GM10847 (cell line): ENCODE results near the gene SMYD3.

Experiments
- POLR2A ChIP-seq: IDR thresholded peaks from 2 replicates; pipeline ENCODE4 v1.6.1; 2011; ENCODE audit not compliant: insufficient read length; ENCODE audit errors: extremely low read depth

Gene SMYD3

DNA sequence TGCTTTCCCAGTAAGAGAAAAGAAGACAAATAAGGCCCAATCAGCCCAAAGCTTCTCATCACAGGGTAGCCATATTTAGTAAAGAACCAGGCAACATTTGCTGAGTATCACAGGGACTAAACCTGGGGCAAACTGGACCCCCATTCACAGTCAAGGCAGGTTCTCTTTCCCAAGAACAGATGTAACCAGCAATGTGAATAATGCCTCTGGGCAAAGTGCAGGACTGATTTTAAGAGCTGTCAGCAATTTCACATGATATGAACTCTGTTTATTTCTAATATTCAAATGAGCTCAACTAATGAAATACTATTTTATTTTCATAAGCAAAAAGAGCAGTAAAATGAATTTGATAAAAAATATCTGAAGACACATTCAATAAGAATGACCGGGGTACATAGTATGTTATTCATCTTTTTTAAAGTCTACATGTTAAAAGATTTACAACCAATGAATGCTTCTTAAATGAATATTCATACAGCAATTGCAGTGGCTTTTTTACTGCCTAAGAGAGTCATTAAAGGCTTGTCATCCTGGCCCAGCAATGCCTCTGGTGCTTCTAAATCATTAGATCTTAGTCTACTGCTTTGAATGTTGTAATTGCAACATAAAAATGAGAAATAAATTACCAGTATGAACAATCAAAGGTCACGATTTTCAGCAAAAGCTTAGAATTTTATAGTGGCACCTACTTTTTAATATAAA, 308.8 kb downstream of the SMYD3 start:
- no peak for TF ChIP-seq POLR2A

DNA sequence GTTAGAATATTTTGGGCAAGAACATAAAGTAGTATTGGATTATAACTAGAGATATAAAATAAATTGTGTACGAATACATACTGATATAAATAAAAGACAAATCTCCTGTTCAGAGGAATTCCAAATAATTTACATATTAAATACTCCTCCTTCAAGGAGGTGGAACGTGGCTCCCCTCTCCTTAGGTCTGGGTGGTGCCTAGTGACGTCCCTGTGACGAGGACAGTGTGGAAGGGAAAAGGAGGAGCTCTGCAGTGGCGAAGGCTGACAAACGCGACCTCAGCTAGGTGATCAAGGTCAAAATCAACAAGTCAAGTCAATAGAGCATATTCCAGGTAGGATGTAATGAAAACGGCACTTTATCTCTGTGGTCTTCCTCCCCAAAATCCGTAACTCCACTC, 310.0 kb downstream of the SMYD3 start:
- no peak for TF ChIP-seq POLR2A

DNA sequence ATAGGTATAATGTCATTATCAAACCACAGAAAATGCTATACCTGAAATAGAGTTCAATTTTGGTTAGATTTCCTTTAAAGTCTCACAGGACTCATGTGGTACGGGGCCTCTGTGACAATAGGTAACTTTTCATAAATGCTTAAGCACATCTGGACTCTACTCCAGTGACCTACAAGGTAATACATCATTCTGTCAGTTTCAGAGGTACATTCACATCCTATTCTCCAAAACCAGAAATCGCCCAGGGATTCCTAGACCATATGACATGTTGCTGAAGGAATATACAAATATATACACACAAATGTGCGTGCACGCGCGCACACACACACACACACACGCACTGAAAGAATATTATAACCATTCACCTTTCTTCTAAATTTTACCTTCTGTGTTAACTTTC, 311.8 kb downstream of the SMYD3 start:
- no peak for TF ChIP-seq POLR2A

- no peak for TF ChIP-seq POLR2A
These were observed 313.5 kb downstream of the SMYD3 start for GRCh38 chr1:246193537-246193936.

DNA sequence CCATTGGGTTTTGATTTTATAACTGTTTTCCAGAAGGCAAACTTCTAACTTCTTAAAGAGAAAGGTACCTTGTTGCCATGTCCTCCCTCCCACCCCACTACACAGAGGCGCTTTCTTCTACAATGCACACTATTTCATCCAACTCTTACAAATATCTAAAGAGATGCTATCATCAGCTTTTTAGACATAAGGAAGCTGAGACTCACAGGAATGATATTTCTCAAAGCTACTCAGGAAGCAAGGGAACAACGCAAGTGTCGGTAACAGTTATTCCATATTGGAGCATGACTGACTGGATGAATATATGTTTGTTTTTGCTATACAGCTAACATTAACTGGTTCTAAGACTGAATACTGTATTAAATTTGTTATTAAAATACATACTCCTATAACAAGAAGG, 318.0 kb downstream of the SMYD3 start:
- TF ChIP-seq POLR2A = no peak

DNA sequence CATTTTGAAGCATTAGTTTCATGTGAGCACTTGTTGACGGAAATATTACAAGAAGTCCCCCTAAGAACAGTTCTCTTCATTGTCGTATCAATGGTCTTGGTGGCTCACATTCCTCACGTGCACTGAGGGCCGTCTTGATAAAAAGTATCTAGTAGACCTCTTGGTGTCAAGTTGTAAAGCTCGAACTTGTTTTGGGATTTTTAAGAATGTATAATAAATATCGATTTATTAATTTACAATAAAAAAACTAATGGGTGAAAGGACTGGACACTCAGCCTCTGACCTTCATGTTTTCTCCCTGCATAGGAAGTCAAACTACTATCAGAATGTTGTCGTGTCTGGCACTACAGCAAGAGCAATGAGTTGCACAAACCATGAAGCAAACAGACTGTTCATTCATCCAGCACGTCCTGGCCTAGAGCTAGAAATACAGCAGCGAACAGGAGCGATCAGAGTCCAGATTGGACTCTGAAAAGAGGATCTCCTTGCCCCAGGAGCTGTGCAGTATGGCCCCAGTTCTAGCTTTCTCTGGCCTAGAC, 319.2 kb downstream of the SMYD3 start:
- TF ChIP-seq POLR2A = no peak

GRCh38 chr1:246184503-246184902, 322.6 kb downstream of the SMYD3 start:
- no peak for TF ChIP-seq POLR2A

GRCh38 chr1:246182149-246182851, 324.8 kb downstream of the SMYD3 start:
- TF ChIP-seq POLR2A = no peak

- TF ChIP-seq POLR2A = no peak
These were observed 325.8 kb downstream of the SMYD3 start for GRCh38 chr1:246181241-246181640.

DNA sequence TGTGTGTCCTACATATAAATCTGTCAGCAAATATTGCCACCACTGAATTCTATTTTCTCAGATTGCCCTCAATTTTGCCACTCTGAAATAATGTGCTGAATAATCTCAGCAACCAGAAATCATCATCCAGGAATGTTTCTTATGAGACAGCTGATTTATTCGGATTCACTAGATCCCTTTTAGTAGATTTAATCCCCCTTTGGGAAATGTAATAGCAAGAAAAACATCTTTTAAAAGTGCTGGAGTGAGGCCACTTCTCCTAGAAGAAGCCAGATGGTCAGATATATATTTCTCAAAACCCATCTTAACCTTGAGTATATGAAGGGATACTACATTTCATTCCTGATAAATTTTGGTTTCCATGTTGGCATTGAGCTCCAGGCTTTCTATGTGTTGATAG, 327.7 kb downstream of the SMYD3 start:
- TF ChIP-seq POLR2A = no peak

DNA sequence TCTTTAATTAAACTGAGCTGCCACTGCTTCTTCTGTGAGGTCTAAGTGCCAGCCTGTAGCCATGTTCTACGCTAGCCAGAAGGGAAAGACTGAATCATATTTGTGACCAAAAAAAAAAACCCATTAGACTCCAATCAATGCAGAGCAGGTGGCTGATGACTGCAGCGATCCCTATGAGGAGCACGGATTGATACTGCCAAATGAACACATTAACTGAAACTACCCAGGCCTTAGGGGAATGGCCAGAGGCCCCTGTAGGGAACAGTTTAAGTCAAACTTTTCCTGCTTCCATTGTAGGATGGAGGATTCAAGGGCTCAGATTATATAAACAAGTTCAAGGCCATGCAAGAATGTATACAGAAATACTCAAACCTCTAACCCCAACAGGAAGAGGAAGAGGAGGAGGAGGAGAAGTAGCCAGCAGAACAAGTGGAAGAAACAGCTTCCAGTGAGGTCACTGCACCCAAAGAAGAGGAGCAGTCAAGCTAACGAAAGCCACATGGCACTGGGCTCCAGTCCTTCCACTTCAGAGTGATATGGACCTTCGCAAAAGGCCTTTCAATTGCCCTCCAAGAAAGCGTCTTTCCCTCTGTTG, 328.3 kb downstream of the SMYD3 start:
- TF ChIP-seq POLR2A = no peak

DNA sequence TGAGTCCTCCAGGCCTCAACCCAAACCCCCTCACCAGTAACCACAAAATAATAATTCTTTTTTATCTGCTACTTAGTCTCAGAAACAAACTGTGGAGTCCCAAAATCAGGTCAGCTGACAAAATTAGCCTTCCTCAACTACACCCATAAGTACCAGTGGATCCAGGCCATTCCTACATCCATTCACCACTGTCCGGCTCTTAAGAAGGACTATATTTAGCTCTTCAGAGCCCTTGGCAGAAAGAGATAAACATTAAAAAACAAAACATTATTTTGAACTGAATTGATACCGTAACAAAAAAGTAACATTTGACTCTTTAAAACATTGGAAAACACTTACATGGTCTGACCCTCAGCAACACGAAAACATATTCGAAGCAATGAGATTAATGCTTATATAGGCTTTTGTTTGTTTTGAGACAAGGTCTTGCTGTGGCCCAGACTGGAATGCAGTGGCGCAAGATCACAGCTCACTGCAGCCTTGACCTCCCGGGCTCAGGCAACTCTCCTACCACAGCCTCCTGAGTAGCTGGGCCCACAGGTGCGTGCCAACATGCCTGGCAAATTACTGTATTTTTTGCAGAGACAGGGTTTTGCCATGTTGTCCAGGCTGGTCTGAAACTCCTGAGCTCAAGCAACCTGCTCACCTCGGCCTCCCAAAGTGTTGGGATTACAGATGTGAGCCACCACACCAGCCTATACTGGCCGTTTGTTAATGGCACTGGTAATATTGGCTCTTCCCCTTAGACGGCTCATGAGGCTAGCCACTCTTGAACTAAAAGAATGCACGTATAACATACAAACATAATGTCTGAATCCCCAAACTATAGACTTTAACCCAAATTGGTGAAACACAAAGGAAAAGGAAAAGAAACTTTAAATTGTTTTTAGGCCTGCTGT, 330.7 kb downstream of the SMYD3 start:
- TF ChIP-seq POLR2A = no peak

DNA sequence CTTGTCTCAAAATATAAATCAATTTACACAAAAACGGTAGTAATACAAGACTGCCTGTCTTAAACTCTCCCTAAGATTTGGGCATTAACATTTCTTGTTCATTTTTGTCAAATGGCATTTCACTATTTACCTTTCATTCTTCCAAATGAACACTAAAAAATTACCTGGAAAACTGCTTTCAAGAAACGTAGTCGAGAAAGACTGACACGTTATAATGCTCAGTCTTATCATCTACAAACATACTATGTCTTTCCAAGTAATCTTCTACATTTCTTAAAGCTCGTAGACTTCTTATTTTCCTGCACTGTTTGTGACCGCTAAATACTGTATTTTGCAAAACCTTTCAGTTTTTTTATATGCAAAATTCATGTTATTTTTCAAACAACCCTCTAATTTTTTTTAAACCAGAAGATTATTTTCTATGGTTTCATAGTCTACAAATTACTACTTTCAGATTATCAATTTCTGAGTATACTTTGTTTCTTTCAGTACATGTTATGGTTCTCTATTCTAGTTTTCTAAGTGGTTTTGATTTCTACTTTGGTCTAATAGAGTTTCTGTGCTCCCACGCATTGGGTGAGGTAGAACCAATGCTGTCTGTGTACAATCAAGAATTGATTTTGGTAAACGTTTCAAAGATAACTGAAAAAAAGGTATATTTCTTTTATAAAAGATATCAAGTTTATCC, 336.4 kb downstream of the SMYD3 start:
- no peak for TF ChIP-seq POLR2A

DNA sequence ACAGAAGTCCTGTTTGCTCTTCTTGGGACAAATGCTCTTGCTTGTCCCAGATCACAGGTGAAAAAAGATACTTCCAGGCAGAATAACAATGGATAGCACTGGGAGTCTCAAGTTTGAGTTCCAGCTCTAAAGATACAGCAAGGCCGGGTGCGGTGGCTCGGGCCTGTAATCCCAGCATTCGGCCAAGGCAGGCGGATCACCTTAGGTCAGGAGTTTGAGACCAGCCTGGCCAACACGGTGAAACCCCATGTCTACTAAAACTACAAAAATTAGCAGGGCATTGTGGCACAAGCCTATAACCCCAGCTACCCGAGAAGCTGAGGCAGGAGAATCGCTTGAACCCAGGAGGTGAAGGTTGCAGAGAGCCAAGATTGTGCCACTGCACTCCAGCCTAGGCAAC, 337.6 kb downstream of the SMYD3 start:
- TF ChIP-seq POLR2A = no peak

DNA sequence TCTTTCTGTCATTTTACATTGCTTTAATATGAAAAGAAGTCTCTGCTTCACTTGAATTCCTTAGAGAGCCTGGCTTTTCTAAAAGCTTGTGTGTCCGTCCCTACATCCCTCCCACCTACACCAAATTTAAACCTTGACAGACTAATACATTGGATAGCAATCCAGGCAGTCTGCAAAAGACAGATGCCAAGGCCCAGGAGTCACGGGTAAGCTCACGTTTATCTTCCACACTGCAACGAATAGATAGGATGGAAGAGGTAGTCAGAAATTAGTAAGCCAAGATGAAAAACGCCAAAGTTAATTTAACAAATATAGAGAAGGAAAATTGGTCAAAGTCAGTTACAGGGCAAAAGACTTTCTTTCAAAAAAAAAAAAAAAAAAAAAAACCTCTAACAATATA, 338.1 kb downstream of the SMYD3 start:
- no peak for TF ChIP-seq POLR2A
